T-helper 1 cell treated with Interleukin-12 subunit alpha and Interleukin-12 subunit beta and Interleukin-4 antibody, amounts not matched to agents 30 ng/mL and 1 ng/mL, for 36 hours (primary cell): ENCODE data around the gene SRPK3. TPM values are rescaled to one million over a fixed set of nuclear protein-coding genes. Genes with fewer than 3 reads are reported as not detected.

ENCODE experiments used
- intact Hi-C: fragments of 100-400 bp; cut with micrococcal nuclease; formaldehyde crosslinking; loops from one replicate; pipeline ENCODE4 v1.15.1; 2024
- total RNA-seq: library from RNA; stranded (reverse); gene quantifications from 2 replicates; pipeline ENCODE4 v1.2.3, GENCODE V29; 2022

The SRPK3 gene
- total RNA-seq, 1 donor from 2014 or later, result not detected

DNA sequence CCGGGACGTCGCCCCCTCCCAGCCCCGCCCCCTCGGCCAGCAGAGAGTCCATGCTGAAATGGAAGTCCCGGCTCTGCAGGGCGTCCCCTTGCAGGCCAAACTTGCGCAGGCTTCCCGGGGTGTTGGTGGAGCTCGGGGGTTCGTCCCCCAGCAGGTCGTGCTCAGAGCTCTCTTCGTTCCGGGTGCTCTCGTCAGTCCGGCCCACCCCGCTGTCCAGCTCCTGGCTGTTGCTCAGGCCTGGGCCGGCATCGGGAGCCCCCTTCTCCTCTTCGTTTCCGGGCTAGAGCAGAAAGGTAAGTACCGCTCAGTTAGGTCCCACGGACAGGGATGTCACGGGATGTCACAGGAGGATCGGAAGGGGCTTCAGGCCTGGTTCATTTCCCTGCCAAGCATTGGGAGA lies 23.8 kb downstream of the SRPK3 start:
- intact Hi-C loops, result no loop called here

DNA sequence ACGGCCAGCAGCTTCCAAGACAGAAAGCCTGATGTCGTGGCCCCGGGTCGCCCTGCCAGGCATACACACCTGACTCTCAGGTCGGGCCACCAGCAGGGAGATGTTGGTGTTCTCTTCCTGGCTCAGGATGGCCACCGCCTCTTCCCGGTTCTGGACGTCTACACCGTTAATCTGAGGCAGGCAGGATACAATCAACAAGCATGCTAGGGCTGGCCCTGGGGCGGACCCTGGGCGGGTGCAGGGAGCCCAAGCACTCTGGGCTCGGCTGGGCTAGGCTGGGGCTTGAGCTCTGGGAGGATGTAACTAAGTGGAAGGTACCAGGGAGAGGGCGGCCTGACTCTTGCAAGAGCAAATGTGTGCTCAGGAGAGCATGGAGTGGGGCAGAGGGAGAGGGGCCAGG lies 24.6 kb downstream of the SRPK3 start:
- intact Hi-C loops, result no loop called here

DNA sequence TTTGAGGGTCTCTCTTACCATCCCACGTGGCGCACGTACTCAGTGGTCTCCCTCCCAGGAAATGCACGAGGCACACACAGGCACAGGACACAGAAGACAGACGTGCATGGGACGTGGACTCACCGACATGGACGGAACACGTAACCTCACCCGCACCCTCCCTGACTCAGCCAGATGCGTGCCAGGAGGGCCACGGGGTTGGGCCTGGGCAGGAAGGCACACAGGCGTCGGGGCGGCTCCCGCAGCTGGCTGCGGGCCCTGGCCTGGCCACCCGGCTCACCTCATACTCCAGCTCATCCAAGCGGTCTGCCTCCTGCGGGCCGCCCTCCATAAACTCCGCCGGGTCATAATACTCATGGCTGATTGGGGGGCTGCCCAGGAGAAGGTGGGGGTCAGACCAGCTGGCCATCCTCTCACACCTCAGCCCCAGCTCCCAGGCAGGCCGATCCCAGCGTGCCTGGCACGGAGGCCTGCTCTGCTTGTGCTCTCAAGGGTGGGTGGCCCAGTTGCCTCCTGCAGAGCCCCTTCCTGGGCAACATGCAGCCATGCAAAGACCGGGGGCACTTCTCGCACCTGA lies 26.2 kb downstream of the SRPK3 start:
- intact Hi-C loops, result no loop called here

DNA sequence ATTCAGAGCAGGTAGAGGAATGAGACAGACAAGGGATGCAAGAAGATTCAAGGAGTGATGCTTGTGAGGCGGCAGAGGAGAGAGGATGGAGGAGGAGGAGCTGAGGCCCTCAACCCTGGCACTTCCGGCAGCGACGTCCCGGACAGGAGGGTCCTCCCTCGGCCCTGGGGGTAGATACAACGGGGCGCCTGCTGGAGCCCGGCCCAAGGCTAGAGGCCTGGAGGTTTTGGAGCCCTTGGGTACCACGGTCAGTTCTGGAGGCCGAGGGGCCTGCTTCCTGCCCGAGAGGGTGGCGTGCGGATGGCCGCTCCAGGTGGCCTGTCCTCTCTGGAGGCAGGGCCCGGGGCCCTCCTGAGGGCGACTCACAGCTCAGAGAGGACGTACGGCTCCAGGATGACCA lies 27.1 kb downstream of the SRPK3 start:
- intact Hi-C loops, result no loop called here

DNA sequence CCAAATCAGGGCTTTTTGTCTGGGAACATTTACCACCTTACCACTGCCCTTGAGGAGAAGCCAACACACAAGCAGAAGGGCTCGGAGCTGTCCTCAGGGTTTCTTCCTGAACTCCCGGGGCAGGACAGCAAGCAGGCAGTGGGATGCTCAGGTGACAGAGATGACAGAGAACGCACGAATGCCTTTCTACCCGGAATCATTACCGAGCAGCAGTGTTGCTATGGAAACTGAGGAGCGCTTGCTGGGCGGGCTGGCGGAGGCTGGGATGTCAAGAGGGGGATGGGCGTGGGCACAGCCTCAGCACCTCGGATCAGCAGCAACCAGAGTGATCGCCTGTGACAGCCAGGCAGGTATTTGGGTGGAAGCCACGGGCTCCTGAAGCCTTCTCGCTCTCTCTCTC lies 31.4 kb downstream of the SRPK3 start:
- intact Hi-C loops, result no loop called here

DNA sequence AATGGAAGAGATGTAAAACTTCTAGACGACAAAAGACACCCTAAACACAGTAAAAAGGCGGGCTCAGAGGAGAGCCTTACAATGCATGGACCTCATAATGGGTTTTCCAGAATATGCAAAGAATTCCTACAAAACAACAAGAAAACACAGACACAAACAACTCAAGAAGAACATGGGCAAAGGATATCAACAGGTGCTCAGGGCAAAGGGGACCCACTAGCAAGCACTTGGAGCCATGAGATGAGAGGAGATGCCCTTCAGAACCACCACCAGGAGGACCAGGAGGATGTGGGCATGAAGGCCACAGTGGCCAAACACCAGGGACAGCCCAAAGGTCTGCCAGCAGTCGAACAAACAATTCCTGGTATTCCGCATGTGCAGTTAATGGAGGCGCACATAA lies 32.3 kb downstream of the SRPK3 start:
- intact Hi-C loops, result no loop called here

DNA sequence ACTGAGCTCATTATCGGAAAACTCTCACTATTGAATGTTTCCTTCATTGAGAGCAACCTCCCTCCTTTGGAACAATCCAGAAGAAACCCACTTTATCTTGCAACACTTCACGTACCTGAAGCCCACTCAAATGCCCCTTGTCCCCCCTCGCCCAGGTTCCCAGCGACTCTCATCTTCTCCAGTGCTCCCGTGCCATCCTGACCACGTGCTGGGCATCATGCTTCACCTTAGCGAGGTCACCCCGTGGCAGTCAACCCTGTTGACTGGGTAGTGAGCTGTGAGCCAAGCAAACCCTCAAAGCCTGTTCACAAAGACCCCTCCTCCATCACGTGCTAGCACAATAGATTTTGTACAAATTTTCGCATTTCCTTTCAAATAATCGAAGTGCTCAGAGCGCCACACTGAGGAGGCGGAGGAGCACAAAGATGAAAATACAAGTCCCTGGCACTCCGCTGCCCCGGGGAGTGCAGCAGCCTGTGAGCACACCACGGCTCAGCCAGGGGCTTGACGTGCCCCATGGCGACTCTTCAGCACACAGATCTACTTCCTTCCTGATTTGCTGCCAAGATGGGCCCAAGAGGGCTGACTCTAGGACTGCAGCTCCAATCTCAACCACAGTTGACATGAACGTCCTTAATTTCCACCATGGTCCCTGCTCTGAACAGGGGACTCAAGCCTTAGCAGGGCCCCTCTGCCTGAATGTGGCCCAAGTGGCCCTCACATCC lies 33.9 kb downstream of the SRPK3 start:
- intact Hi-C loops, result no loop called here

DNA sequence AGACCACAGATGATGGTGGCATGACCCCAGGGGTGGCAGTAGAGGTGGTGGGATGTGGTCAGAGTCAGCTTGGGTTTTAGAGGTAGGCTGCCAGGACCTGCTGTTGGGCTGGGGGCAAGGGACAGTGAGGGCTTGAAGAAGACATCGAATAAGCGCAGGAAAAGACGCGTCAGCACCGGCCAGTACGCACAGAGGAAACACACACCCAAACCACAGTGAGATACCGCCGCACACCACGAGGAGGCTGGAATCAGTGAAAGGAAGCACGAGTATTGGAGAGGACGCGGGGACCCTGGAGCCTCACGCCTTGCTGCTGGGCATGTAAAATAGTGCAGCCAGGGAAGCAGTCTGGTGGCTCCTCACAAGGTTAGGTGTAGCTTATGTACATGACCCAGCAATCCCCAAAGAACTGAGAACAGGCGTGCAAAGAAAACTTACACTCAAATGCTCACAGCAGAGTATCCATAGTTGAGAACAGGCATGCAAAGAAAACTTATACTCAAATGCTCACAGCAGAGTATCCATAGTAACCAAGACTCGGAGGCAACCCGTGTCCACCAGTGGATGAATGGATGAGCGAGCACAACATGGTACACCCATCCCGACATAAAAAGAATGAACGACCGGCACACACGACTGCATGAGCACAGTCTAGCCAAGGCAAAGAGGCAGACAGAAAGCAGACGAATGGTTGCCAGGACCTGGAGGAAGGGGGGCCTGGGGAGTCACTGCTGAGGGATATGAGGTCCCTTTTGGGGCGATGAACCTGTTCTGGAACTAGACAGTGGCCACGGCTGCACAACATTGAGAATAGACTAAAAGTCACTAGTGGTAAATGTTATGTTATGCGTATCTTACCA lies 36.2 kb downstream of the SRPK3 start:
- intact Hi-C loops, result no loop called here

DNA sequence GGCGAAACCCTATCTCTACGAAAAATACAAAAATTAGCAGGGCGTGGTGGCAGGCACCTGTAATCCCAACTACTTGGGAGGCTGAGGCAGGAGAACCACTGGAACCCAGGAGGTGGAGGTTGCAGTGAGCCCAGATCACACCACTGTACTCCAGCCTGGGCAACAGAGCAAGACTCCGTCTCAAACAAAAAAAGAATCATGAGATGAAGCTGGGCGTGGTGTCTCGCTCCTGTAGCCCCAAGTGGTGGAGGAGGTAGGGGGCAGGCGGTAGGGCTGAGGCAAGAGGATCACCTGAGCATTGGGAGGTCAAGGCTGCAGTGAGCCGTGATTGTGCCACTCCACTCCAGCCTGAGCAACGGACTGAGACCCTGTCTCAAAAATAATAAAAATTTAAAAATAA lies 37.2 kb downstream of the SRPK3 start:
- intact Hi-C loops, result loop anchor here (2.0 kb wide), 1 partner anchor 57 kb away; no protein-coding TSS in a partner anchor

DNA sequence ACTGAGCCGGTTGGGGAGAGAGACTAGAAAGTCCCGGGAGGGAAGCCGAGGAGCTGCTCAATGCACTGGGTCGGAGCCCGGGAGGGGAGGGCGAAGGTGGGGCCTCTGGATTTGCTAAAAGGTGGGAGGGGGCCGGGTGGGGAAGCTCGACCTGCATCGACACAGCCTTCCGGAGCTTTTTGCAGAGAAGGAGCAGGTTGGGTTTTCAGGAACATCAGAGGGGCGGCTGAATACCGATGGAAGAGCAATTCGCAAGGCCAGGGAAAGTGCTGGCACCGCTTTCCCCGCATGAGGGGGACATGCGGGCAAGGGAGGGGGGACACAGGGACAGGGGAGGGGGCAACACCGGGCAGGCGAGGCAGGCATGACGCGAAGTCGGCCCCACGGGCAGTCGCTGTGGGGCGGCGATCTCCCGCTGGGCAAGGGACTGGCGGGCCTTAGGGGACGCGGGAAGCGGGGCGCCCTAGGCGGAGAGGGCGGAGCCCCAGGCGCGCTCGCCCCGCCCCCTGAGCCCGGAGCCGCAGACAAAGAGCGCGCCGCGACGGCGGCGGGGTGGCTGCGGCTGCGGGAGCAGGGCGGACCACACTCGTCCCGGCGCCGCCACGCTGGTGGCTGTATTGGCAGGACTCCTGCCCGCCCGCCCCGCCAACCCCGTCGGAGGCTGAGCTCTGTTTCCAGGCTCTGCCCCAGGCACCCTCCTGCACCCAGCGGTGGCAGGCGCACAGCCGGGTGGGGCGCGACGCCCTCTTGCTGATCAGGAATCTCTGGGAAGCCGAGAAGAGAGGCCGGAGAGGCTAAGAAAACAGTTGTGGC lies 37.9 kb downstream of the SRPK3 start:
- intact Hi-C loops, result loop anchor here (1.0 to 2.0 kb wide), 3 partner anchors 24 to 94 kb away; partner anchors contain the start of genes ABCD1, BCAP31, IDH3G and SSR4

DNA sequence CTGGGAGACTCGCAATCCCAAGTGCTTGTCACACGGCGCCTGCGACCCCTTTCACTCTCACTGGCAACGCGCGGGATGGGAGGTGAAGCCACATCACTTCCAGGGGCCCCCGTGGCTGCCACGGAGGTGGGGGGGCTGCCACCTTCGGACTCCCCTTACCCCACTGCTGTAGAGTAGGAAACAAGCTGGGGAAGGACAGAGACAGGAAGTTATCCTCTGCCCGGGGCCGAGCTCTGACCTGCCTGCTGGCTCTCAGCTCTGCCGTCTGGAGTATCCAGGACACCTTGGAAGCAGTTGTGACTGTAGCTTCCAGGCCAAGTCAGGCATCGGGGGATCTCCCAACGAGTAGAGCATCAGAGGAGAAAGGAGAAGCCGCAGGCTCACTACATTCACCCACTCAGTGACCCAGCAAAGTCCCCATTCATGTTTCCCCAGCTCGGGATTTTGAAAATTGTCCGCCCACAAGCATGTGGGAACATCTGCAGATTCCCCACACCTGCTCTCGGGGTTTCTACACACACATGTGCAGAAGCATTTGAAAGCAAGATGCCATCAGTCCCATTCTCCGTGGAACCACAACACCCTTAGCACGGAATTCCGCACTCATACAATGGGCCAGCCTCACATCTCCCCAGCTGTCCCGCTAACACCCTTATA lies 38.7 kb downstream of the SRPK3 start:
- intact Hi-C loops, result loop anchor here (1.0 to 2.0 kb wide), 3 partner anchors 25 to 95 kb away; partner anchors contain the start of genes ABCD1, BCAP31, IDH3G and SSR4

DNA sequence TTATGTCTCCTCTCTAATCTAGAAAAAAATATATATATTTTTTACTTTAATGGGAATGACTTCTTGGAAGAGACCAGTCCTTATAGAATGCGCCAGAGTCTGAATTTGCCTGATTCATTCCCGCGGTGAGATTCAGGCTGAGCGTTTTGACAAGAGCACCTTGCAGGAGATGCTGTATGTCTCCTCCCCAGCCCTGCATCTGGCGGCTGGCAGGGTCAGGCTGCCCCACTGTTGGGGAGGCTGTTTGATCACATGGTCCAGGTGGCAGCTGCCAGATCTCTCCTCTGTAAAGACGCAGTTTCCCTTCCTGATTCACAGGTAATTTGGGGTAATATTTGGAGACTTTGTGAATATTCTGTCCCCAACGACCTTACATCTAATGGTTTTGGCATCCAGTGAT lies 39.8 kb downstream of the SRPK3 start:
- intact Hi-C loops, result no loop called here

DNA sequence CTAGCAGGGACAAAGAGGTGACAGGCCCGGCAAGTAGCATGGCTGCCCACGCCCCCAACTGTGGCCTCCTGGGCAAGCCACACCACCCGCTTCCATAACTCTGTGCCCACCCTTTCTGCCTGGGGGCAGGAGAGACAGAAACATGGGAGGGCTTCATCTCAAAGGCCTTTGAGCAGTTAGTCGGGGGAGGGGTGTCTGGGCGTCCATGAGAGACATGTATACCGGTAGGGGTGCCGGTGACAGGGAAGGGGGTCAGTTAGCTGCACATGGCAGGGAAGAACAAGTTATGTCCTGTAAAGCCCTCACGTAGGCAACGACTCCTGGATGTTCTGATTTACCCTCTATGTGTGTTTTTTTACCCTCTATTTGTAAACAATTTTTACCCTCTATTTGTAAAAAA lies 40.2 kb downstream of the SRPK3 start:
- intact Hi-C loops, result no loop called here

DNA sequence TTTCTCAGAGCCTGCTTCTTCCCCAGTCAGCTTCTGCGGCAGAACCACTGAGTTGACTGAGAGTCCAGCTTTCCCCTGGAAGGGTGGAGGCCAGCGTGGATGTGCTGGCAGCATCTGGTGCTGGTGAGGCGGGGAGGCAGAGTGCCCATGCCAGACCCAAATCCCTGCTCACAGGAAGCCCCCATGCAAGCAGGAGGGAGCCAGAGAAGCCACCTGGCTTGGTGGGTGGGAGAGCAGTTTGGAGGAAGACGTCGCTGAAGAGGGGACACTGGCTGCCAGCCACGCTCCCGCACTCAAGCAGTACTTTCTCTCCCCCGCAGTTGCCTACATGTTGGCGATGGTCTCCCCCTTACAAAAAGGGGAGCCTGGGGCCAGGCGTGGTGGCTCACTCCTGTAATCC lies 43.5 kb downstream of the SRPK3 start:
- intact Hi-C loops, result no loop called here

DNA sequence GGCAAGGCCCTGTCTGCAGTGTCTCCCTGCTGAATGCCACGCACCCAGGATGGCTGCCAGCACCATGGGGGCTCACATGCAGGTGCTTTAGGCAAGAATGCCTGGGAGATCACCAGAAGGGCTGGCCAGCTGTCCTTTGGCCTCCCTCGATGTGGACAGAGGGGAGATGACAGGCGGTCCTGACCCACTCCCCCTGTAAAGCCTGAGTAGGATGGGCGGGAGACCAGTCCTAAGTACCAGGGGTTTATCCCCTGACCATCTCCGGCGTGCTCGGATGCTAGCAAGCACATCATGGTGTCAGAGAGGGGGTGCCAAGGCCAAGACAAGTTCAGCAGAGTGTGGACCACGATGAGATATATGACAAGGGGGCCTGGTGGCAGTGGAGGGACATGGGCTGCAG lies 44.2 kb downstream of the SRPK3 start:
- intact Hi-C loops, result no loop called here

DNA sequence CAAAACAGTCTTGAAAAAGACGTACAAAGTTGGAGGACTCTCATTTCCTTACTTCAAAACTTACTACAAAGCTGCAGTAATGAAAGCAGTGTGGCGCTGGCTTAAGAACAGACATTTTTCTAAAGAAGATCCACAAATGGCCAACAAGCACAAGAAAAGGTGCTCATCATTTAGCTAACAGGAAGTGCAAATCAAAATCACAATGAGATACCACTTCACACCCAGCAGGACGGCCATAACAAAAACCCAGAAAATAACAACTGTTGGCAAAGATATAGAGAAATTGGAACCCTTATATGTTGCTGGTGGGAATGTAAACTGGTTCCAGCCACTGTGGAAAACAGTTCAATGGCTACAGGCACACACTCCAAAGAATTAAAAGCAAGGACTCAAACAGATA lies 46.2 kb downstream of the SRPK3 start:
- intact Hi-C loops, result no loop called here

DNA sequence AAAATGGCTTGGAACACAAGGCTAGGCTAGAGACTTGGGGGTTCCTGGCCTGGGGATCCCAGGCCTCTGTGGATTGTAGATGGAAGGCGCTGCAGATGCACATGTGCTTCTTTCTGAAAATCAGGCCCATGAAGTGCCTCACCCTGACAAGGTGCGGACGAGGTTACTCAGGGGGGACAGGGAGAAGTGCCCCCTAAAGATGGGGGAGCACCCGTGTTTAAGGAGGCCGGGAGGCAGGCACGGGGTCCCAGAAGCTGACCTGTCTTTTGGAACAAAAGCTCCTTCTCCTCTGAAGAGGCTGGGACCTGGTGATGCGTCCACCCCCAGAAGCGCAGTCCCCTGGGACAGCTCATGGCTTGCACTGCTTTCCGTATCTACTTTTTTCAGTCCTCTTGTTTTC lies 47.1 kb downstream of the SRPK3 start:
- intact Hi-C loops, result no loop called here

DNA sequence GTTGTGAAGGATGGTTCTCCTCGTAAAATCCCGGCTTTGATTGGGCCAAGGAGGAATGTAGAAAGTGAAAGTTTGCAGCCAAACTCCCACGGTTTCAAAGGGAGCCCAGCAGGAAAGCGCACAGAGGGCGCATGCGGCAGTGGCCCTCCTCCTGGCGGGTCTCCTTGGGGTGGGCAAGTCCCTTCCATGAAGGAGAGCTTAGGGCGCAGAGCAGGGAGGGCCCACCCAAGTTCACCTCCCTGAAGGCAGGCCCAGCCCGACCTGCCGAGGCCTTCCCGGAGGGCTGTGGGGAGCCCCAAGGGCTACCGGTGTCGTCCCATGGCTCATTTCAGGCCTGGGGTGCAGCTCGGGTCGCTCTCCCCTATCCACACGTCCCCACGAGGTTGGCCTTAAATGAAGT lies 47.5 kb downstream of the SRPK3 start:
- intact Hi-C loops, result no loop called here

DNA sequence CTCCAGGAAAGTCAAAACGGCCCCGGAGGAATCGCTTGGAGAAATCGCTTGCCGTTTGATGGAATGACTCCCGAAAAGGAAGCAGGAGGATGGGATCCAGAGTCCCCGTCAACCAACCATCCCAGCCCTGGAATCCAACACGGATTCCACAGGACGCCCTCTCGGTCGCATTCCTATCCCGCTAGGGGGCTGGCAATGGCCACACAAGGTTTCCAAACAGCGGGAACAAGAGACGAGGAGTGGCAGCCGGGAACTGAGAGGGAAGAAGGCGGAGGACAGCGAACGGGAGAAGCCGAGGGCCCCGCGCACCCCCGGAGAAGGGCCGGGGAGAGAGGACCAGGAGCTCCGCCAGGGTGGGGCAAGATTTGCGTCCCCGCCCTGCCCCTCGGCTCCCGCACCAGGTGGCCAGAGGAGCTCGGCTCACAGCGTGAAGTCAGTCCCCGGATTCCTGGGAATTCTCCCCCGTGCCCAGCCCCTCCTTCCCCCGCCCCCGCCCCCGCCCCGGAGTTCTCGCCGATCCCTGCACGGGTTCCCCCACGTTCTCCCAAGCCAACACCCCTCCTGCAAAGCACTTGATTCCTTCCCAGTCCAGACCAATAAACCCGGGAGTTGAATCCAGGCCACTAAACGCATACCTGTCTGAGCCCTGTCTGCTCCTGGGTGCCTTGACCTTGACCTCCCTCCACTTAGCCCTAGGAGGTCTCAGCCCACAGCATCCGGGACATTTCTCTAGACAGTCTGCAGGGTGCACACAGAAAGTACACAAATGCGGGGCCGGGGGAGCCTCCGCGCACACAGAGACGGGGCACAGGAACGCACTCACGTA lies 48.1 kb downstream of the SRPK3 start:
- intact Hi-C loops, result no loop called here

DNA sequence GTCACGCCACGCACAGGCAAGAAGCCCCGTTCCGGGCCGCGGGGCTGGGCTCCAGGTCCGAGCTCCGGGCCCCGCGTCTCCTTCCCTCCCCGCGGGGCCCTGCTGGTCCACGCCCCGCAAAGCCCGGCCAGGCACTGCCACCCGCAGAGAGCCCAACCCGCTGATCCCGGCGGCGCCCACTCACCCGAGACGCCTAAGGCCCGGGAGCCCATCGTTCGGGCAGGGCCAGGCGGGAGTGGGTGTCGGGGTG lies 48.6 kb downstream of the SRPK3 start:
- intact Hi-C loops, result no loop called here
